GM12874 (cell line): ENCODE measurements around the gene DIAPH3.
A peak's percentile ranks its signal among the peaks of the same experiment; 100 is the strongest.

ENCODE experiments used
- TF ChIP-seq, protein P1 (sequence below): IDR thresholded peaks from 2 replicates; pipeline ENCODE4 v1.5.1; 2011; ENCODE audit warnings: low read depth, mild to moderate bottlenecking, control low read depth, low read length, moderate library complexity; ENCODE audit not compliant: insufficient read depth

Gene DIAPH3

DNA sequence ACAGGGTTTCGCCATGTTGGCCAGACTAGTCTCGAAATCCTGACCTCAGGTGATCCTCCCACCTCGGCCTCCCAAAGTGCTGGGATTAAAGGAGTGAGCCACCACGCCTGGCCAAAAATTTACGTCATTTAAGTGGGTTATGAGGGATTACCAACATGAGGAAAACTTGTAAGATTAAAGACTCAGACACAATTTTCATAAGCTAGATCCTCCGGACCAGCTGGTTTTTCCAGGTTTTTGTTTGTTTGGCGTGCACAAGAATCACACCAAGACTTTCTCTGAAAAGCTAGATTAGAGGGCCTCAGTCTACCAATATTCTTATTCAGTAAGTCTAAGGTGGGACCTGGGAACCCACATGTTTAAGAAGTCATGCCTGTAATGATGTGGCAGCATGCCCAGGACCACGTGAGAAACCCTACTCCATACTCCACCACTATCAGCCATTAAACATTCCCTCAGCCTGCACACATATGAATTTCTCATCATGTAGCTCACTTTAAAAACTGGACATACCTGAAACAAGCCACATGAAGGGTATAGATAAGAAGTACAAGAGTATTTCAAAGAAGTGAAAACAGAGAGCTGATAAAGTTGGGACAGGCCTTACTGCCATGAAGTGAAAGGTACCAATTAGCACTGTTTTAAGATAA lies 25.7 kb downstream of the DIAPH3 start:
- TF ChIP-seq, protein P1, sequence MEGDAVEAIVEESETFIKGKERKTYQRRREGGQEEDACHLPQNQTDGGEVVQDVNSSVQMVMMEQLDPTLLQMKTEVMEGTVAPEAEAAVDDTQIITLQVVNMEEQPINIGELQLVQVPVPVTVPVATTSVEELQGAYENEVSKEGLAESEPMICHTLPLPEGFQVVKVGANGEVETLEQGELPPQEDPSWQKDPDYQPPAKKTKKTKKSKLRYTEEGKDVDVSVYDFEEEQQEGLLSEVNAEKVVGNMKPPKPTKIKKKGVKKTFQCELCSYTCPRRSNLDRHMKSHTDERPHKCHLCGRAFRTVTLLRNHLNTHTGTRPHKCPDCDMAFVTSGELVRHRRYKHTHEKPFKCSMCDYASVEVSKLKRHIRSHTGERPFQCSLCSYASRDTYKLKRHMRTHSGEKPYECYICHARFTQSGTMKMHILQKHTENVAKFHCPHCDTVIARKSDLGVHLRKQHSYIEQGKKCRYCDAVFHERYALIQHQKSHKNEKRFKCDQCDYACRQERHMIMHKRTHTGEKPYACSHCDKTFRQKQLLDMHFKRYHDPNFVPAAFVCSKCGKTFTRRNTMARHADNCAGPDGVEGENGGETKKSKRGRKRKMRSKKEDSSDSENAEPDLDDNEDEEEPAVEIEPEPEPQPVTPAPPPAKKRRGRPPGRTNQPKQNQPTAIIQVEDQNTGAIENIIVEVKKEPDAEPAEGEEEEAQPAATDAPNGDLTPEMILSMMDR: no peak

DNA sequence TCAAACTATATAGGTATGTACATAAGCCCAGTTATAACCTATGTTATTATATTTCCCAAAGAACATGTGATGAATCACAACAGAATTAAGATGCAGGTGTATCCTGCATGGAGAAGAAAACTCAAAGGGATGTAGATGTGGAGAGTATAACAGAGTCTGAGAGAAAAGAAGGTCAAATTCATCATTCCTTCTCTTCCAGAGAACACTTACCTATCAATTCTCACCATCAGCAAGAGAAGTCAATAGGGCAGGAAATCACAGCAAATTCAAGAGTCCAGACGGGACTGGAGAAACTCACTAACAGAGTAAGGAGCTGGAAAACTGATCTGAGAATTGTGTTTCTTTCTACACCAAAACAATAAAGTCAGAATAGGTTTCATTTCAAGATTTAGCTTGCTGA lies 28.4 kb downstream of the DIAPH3 start:
- TF ChIP-seq, protein P1: no peak

DNA sequence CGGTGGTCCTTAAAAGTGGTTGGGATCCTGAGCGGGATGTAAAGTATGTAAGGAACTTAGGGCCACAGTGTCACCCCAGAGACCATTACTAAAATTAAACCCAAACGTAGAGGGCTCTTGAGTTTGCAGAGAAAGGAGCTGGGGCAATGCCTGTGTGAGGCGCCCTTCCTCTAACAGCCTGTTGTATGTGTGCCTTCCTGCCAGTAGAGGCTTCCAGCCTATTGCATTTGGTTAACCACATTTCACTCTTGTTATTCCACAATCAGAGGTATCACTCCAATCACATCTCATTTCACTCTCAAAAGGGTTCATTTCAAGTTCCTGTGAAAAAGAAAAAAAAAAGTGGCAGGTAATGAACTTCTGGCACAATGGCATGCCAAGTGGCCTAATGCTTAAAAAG lies 29.4 kb downstream of the DIAPH3 start:
- TF ChIP-seq, protein P1: 0 out of 2 replicates have a peak, but pooled peaks have one; percentile 6

DNA sequence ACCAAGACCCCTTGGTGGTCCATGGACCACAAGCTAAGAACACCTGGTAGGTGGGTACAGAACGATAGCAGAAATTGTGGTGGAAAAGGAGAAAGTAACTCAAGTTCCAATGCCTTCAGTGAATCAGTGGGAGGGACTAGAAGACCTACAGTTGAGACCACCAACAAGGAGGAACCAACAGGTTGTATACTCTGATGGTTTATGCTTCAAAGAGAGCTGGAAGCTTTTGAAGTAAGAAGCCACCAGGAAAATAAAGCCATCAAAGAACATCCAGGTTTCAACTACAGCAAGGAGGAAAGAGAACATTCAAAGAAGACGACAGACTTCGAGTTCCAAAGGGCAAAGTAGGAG lies 42.4 kb downstream of the DIAPH3 start:
- TF ChIP-seq, protein P1: no peak

DNA sequence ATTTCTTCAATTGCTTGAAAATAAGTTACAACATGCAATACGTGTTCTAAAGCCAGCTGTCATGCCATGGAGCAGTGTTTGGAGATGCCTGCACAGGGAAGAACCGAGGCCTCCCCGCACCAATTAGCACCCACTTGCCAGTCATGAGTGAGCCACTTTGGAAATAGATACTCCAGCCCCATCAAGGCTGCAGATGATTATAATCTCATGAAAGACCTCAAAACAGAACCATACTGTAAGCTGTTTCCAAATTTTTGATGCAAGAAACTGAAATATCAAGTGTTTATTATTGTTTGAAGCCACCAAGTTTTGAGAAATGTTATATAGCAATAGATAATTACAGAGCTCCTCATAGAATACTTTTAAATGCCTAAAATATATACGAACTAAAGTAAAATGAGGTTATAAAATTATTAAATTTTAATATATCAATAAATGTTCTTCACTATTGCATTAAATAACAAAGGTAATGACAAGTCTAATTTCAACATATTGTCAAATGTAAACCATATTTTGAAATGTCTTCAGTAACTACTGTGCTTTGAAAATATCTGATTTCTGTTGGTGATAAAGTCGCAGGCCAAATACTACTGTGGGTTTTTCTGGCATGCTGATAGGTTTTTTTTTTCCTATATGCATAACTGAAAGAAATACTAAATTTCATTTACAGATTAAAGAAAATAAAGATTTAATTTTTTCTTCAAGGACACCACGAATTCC lies 43.0 kb downstream of the DIAPH3 start:
- TF ChIP-seq, protein P1: no peak

DNA sequence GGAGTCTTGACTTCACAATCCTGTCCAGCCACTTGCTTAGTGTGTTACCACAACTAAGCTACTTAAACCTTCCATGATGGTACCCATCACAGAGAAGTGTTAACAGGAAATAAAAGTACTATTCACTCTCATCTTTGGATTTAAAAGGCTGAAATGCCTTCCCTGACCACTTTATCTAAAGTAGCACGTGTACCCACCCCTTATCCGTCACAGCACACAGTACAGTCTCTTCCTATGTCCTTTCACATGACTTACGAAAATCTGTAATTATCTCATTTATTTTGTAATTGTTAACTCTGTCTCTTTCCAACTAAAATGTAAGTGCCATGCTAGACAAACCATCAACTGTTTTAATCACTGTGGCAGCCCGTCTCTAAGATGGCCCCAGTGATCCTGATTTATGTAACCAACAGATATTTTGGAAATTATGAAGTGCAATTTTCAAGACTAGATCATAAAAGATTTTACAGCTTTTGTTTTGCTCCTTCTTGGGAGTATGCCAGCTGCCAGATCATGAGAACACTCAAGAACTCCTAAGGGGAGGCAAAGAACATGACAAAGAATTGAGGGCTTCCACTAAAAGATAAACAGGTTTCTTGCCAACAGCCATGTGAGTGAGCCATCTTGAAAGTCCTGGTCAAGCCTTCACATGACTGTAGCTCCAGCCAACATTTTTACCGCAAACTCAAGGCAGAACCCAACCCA lies 44.9 kb downstream of the DIAPH3 start:
- TF ChIP-seq, protein P1: no peak

DNA sequence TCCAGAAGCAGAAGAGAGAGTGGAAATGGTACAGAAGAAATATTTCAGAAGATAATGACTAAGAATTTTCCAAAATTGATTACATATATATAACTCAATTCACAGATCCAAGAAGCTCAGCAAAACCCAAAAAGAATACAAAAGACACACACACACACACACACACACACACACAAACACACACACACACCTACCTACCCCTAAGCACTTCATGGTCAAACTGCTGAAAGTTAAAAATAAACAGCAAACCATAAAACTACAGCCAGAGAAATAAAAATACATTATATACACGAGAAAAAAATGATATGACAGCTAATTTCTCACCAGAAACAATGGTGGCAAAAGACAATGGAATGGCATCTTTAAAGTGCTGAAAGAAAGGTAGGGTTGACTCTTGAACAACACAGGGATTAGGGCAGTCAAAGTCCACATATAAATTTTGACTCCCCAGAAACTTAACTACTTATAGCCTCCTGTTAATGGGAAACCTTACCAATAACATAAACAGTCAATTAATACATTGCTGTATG lies 49.2 kb downstream of the DIAPH3 start:
- TF ChIP-seq, protein P1: no peak
